HCT116 (cell line): ENCODE data around the gene PLEKHM3. TPM values are rescaled to one million over a fixed set of nuclear protein-coding genes. Genes with fewer than 3 reads are reported as not detected.

Experiments
- ATAC-seq: fragments of 200-7000 bp; cut with Tn5 transposase; 2 replicates; pipeline ENCODE4 v1.9.1; 2020; ENCODE audit warnings: mild to moderate bottlenecking, moderate library complexity
- BruUV-seq: library from RNA; stranded (reverse); fragments of 400-500 nt; replicated peaks from 2 replicates; lab custom pipeline; 2021; lab: Mats Ljungman, UMichigan
- CTCF ChIA-PET: fragments of 300-600 bp; sonication (Branson Sonifier 250); formaldehyde crosslinking; loops from one replicate; lab custom pipeline; 2021; ENCODE audit warnings: antibody characterized with exemption; lab: Charles Lee
- POLR2A ChIA-PET: fragments of 300-600, 350-600 bp; sonication (Branson Sonifier 250); formaldehyde crosslinking; loops from one replicate; lab custom pipeline; 2021; ENCODE audit warnings: antibody characterized with exemption; lab: Charles Lee
- RAD21 ChIA-PET, 2 experiments: fragments of 300-600 bp; sonication (Branson Sonifier 250); formaldehyde crosslinking; loops; one replicate each; lab custom pipeline; 2023; ENCODE audit warnings: low total read pairs in 2 of 2; ENCODE audit not compliant: uncharacterized antibody in 2 of 2, unreplicated experiment in 2 of 2, low non-redundant PET in 1 of 2; lab: Charles Lee
- DNase-seq: peaks from one replicate; pipeline ENCODE4 v3.0.0-alpha.2; 2010; ENCODE audit warnings: low read depth, low spot score
- H2AFZ ChIP-seq: fragments of 200-600 bp; shearing (Covaris generic), sonication (generic); 2 replicates; pipeline ENCODE4 v1.6.1; 2017; ENCODE audit warnings: low read depth, mixed run types, mixed read lengths, antibody characterized with exemption, low read length; ENCODE audit not compliant: poor library complexity, severe bottlenecking
- H3K27ac ChIP-seq: 2 replicates; pipeline ENCODE4 v1.5.1; 2012; ENCODE audit warnings: low read depth, low read length
- H3K27me3 ChIP-seq: fragments of 200-600 bp; sonication (generic); 2 replicates; pipeline ENCODE4 v1.6.1; 2016; ENCODE audit warnings: mixed run types, low read length, mixed read lengths; ENCODE audit not compliant: insufficient read depth
- H3K36me3 ChIP-seq, 2 experiments: fragments of 200-500 bp in 1 of 2; fragments of 200-600 bp in 1 of 2; sonication (Bioruptor generic) in 1 of 2; sonication (generic) in 1 of 2; 2 replicates each; pipeline versions ENCODE4 v1.5.1 to v1.6.1; 2014 to 2016; ENCODE audit warnings: low read length in 2 of 2, inconsistent platforms in 1 of 2, mixed read lengths in 1 of 2, mixed run types in 1 of 2; ENCODE audit not compliant: insufficient read depth in 2 of 2, control insufficient read depth in 1 of 2
- H3K4me1 ChIP-seq, 2 experiments: fragments of 200-600 bp in 1 of 2; sonication (generic) in 1 of 2; 2 replicates each; pipeline versions ENCODE4 v1.5.1 to v1.6.1; 2012 to 2017; ENCODE audit warnings: low read length in 2 of 2, inconsistent platforms in 1 of 2, mild to moderate bottlenecking in 1 of 2, mixed read lengths in 1 of 2, mixed run types in 1 of 2, moderate library complexity in 1 of 2; ENCODE audit not compliant: insufficient read depth in 2 of 2, control insufficient read depth in 1 of 2
- H3K4me2 ChIP-seq: fragments of 200-600 bp; sonication (generic); 2 replicates; pipeline ENCODE4 v1.6.1; 2017; ENCODE audit warnings: mixed run types, low read length, mixed read lengths
- H3K4me3 ChIP-seq, 2 experiments: fragments of 200-600 bp in 1 of 2; sonication (generic) in 1 of 2; replicated peaks in 1 of 2; 2 replicates each; pipeline ENCODE4 v1.5.1; 2011 to 2016; ENCODE audit warnings: low read length in 2 of 2, control low read depth in 1 of 2, low read depth in 1 of 2, mild to moderate bottlenecking in 1 of 2, mixed read lengths in 1 of 2, mixed run types in 1 of 2
- H3K79me2 ChIP-seq: fragments of 200-600 bp; sonication (generic); 2 replicates; pipeline ENCODE4 v1.6.1; 2017; ENCODE audit warnings: mild to moderate bottlenecking, mixed run types, low read length, moderate library complexity, mixed read lengths; ENCODE audit not compliant: insufficient read depth
- H3K9ac ChIP-seq: fragments of 200-600 bp; sonication (generic); 2 replicates; pipeline ENCODE4 v1.6.1; 2016; ENCODE audit warnings: low read length, mixed read lengths
- H3K9me2 ChIP-seq: fragments of 200-600 bp; sonication (generic), shearing (Covaris generic); 2 replicates; pipeline ENCODE4 v1.6.1; 2017; ENCODE audit warnings: mixed run types, mild to moderate bottlenecking, moderate library complexity; ENCODE audit not compliant: insufficient read depth
- H3K9me3 ChIP-seq, 2 experiments: fragments of 200-500 bp in 1 of 2; fragments of 200-600 bp in 1 of 2; sonication (Bioruptor generic) in 1 of 2; sonication (generic) in 1 of 2; 2 replicates each; pipeline ENCODE4 v1.6.1; 2014 to 2017; ENCODE audit warnings: low read length in 2 of 2, mixed read lengths in 2 of 2, inconsistent platforms in 1 of 2, low read depth in 1 of 2, mild to moderate bottlenecking in 1 of 2, mixed run types in 1 of 2, moderate library complexity in 1 of 2; ENCODE audit not compliant: control insufficient read depth in 1 of 2, insufficient read depth in 1 of 2
- H4K20me1 ChIP-seq: fragments of 200-600 bp; sonication (generic), shearing (Covaris generic); 2 replicates; pipeline ENCODE4 v1.6.1; 2017; ENCODE audit warnings: mixed run types, mild to moderate bottlenecking, moderate library complexity; ENCODE audit not compliant: insufficient read depth
- CBX3 ChIP-seq: IDR thresholded peaks from 2 replicates; pipeline ENCODE4 v1.6.1; 2012; ENCODE audit warnings: low read depth
- CTCF ChIP-seq, 3 experiments: fragments of 200-600 bp in 1 of 3; sonication (generic) in 1 of 3; IDR thresholded peaks in 2 of 3; conservative IDR thresholded peaks in 1 of 3; 2 replicates each; pipeline ENCODE4 v1.5.1; 2012 to 2017; ENCODE audit warnings: low read depth in 2 of 3, low read length in 2 of 3, antibody characterized with exemption in 1 of 3, borderline replicate concordance in 1 of 3, control low read depth in 1 of 3, mild to moderate bottlenecking in 1 of 3, mixed read lengths in 1 of 3, mixed run types in 1 of 3, moderate library complexity in 1 of 3; ENCODE audit not compliant: insufficient read depth in 1 of 3
- ELF1 ChIP-seq: IDR thresholded peaks from 2 replicates; pipeline ENCODE4 v1.6.1; 2012; ENCODE audit warnings: low read depth, borderline replicate concordance
- EZH2 ChIP-seq: fragments of 200-600 bp; sonication (generic); IDR thresholded peaks from 2 replicates; pipeline ENCODE4 v1.6.1; 2017; ENCODE audit warnings: antibody characterized with exemption, mixed run types
- EZH2phosphoT487 ChIP-seq: fragments of 200-600 bp; IDR thresholded peaks from 2 replicates; pipeline ENCODE4 v1.6.1; 2018; ENCODE audit warnings: antibody characterized with exemption, borderline replicate concordance
- FOSL1 ChIP-seq: IDR thresholded peaks from 2 replicates; pipeline ENCODE4 v1.6.1; 2012; ENCODE audit warnings: low read depth
- JUND ChIP-seq: IDR thresholded peaks from 2 replicates; pipeline ENCODE4 v1.6.1; 2012
- MAX ChIP-seq: IDR thresholded peaks from 2 replicates; pipeline ENCODE4 v1.6.1; 2012
- POLR2A ChIP-seq: IDR thresholded peaks from 2 replicates; pipeline ENCODE4 v1.7.0; 2011; ENCODE audit warnings: borderline replicate concordance; ENCODE audit not compliant: insufficient read depth, insufficient read length; ENCODE audit errors: extremely low read depth
- POLR2AphosphoS5 ChIP-seq: IDR thresholded peaks from 2 replicates; pipeline ENCODE4 v1.6.1; 2011; ENCODE audit warnings: mild to moderate bottlenecking, low read depth, low read length, moderate library complexity
- REST ChIP-seq: IDR thresholded peaks from 2 replicates; pipeline ENCODE4 v1.6.1; 2012; ENCODE audit warnings: low read depth
- SP1 ChIP-seq: IDR thresholded peaks from 2 replicates; pipeline ENCODE4 v1.6.1; 2012; ENCODE audit warnings: low read depth
- YY1 ChIP-seq: IDR thresholded peaks from 2 replicates; pipeline ENCODE4 v1.6.1; 2011; ENCODE audit warnings: low read length, low read depth, moderate library complexity, mild to moderate bottlenecking; ENCODE audit not compliant: insufficient replicate concordance; ENCODE audit errors: extremely low read depth
- ZBTB33 ChIP-seq: IDR thresholded peaks from 2 replicates; pipeline ENCODE4 v1.6.1; 2011; ENCODE audit warnings: mild to moderate bottlenecking, low read length, moderate library complexity; ENCODE audit not compliant: insufficient replicate concordance; ENCODE audit errors: extremely low read depth
- ZFX ChIP-seq: fragments of 450-650 bp; IDR thresholded peaks from 2 replicates; pipeline ENCODE4 v1.6.1; 2017
- intact Hi-C: fragments of 100-400 bp; cut with micrococcal nuclease; formaldehyde crosslinking; loops from 2 replicates; pipeline ENCODE4 v1.10.0; 2022
- total RNA-seq: library from RNA; stranded (reverse); gene quantifications from one replicate; pipeline ENCODE4 v1.2.1, GENCODE V29; 2021; ENCODE audit not compliant: unreplicated experiment

Gene PLEKHM3
- total RNA-seq, 1 experiment from 2014 or later, result 6.3 TPM

GRCh38 chr2:207995887-207996286 lies 29.4 kb downstream of the PLEKHM3 start:
- Histone ChIP-seq H3K9me2 (no peaks in the 10 kb centered on the region), H3K4me3 (no peak overlapping the region), H3K4me2 (no peak overlapping the region), H2AFZ (no peak overlapping the region), H4K20me1 (no peaks in the 10 kb centered on the region)
- CTCF ChIA-PET, result no interaction called here
- ATAC-seq, result no peak
- intact Hi-C loops, result no loop called here
- TF ChIP-seq POLR2A, result no peak
- no peak for TF ChIP-seq ELF1
- no peak for TF ChIP-seq CBX3
- no peak for TF ChIP-seq EZH2
- no peak for TF ChIP-seq FOSL1
- TF ChIP-seq ZBTB33, result no peak
- TF ChIP-seq REST, result no peak
- TF ChIP-seq ZFX, result no peak
- TF ChIP-seq YY1, result no peak
- TF ChIP-seq SP1, result no peak
- no peak for TF ChIP-seq CTCF (IDR thresholded peaks at IDR 0.05 in 2 of 3, conservative IDR thresholded peaks at IDR 0.05 in 1 of 3; ENCODE audit: borderline replicate concordance in 1 of 3, insufficient read depth in 1 of 3, low read depth in 2 of 3, low read length in 2 of 3)
- no peak for TF ChIP-seq JUND
- no peak for TF ChIP-seq EZH2phosphoT487
- no peak for TF ChIP-seq MAX
- TF ChIP-seq POLR2AphosphoS5, result no peak
- TF ChIP-seq, all 23 proteins: peak for 0
- Histone ChIP-seq H3K36me3 (no peaks in the 10 kb centered on the region), H3K79me2 (no peaks in the 10 kb centered on the region), H3K27ac (no peak overlapping the region), H3K9ac (no peak overlapping the region), H3K4me1 (no peaks in the 10 kb centered on the region), H3K27me3 (no peaks in the 10 kb centered on the region), H3K9me3 (no peaks in the 10 kb centered on the region)
- no peak for DNase-seq
- no TSS peak for BruUV-seq
- ChIA-PET RAD21 (no interaction called here), POLR2A (no interaction called here)
